DOHH2 (cell line): ENCODE measurements around the gene PAPPA2.
"Not testable (repeated sequence)": the region's sequence is repeated elsewhere in the genome, so short reads cannot be mapped to it uniquely, and the experiment has no call there.

ENCODE experiments used
- H3F3A ChIP-seq: fragments of 200-600 bp; sonication (generic), shearing (Covaris generic); 2 replicates; pipeline ENCODE4 v1.6.0; 2016; ENCODE audit warnings: antibody characterized with exemption, mild to moderate bottlenecking; ENCODE audit not compliant: control insufficient read depth, insufficient read depth
- H3K27ac ChIP-seq: fragments of 200-600 bp; sonication (generic); 2 replicates; pipeline ENCODE4 v1.5.1; 2014; ENCODE audit warnings: low read depth, mild to moderate bottlenecking, low read length, moderate library complexity
- H3K27me3 ChIP-seq: fragments of 200-600 bp; sonication (generic); 2 replicates; pipeline ENCODE4 v1.6.1; 2014; ENCODE audit warnings: mild to moderate bottlenecking, low read length, mixed read lengths; ENCODE audit not compliant: control insufficient read depth
- H3K36me3 ChIP-seq: fragments of 200-600 bp; sonication (generic); 2 replicates; pipeline ENCODE4 v1.6.1; 2014; ENCODE audit warnings: mild to moderate bottlenecking, low read length, moderate library complexity, mixed read lengths; ENCODE audit not compliant: control insufficient read depth
- H3K4me1 ChIP-seq: fragments of 200-600 bp; sonication (generic); 2 replicates; pipeline ENCODE4 v1.6.1; 2014; ENCODE audit warnings: mild to moderate bottlenecking, low read length, mixed read lengths; ENCODE audit not compliant: control insufficient read depth
- H3K4me2 ChIP-seq: fragments of 200-600 bp; sonication (generic); 2 replicates; pipeline ENCODE4 v1.6.0; 2014; ENCODE audit warnings: mild to moderate bottlenecking, low read length, moderate library complexity
- H3K4me3 ChIP-seq: fragments of 200-600 bp; sonication (generic); 2 replicates; pipeline ENCODE4 v1.5.1; 2014; ENCODE audit warnings: mild to moderate bottlenecking, low read length, mixed read lengths
- H3K79me2 ChIP-seq: fragments of 200-600 bp; sonication (generic); 2 replicates; pipeline ENCODE4 v1.6.1; 2014; ENCODE audit warnings: mild to moderate bottlenecking, low read length, mixed read lengths; ENCODE audit not compliant: control insufficient read depth
- H3K9me2 ChIP-seq: fragments of 200-600 bp; sonication (generic); replicated peaks from 2 replicates; pipeline ENCODE4 v1.6.1; 2014; ENCODE audit warnings: mild to moderate bottlenecking, low read length, mixed read lengths; ENCODE audit not compliant: control insufficient read depth
- H3K9me3 ChIP-seq: fragments of 200-600 bp; sonication (generic); 2 replicates; pipeline ENCODE4 v1.6.1; 2014; ENCODE audit warnings: antibody characterized with exemption, low read length, mixed read lengths; ENCODE audit not compliant: control insufficient read depth, insufficient read depth
- H4K20me1 ChIP-seq: fragments of 200-600 bp; sonication (generic); 2 replicates; pipeline ENCODE4 v1.6.0; 2014; ENCODE audit warnings: low read depth, mild to moderate bottlenecking, antibody characterized with exemption, low read length, moderate library complexity; ENCODE audit not compliant: control insufficient read depth, insufficient read depth
- EZH2phosphoT487 ChIP-seq: fragments of 200-600 bp; sonication (generic); IDR thresholded peaks from 2 replicates; pipeline ENCODE4 v1.6.1; 2017; ENCODE audit warnings: borderline replicate concordance, mild to moderate bottlenecking, antibody characterized with exemption, low read length, moderate library complexity, mixed read lengths
- TF ChIP-seq, protein P1 (sequence below): fragments of 200-600 bp; sonication (generic); IDR thresholded peaks from one replicate; pipeline ENCODE4 v1.5.1; 2014; ENCODE audit warnings: antibody characterized with exemption, mild to moderate bottlenecking, low read depth, low read length; ENCODE audit not compliant: poor library complexity, severe bottlenecking

The PAPPA2 gene, protein sequence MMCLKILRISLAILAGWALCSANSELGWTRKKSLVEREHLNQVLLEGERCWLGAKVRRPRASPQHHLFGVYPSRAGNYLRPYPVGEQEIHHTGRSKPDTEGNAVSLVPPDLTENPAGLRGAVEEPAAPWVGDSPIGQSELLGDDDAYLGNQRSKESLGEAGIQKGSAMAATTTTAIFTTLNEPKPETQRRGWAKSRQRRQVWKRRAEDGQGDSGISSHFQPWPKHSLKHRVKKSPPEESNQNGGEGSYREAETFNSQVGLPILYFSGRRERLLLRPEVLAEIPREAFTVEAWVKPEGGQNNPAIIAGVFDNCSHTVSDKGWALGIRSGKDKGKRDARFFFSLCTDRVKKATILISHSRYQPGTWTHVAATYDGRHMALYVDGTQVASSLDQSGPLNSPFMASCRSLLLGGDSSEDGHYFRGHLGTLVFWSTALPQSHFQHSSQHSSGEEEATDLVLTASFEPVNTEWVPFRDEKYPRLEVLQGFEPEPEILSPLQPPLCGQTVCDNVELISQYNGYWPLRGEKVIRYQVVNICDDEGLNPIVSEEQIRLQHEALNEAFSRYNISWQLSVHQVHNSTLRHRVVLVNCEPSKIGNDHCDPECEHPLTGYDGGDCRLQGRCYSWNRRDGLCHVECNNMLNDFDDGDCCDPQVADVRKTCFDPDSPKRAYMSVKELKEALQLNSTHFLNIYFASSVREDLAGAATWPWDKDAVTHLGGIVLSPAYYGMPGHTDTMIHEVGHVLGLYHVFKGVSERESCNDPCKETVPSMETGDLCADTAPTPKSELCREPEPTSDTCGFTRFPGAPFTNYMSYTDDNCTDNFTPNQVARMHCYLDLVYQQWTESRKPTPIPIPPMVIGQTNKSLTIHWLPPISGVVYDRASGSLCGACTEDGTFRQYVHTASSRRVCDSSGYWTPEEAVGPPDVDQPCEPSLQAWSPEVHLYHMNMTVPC (N-terminal part only)

DNA sequence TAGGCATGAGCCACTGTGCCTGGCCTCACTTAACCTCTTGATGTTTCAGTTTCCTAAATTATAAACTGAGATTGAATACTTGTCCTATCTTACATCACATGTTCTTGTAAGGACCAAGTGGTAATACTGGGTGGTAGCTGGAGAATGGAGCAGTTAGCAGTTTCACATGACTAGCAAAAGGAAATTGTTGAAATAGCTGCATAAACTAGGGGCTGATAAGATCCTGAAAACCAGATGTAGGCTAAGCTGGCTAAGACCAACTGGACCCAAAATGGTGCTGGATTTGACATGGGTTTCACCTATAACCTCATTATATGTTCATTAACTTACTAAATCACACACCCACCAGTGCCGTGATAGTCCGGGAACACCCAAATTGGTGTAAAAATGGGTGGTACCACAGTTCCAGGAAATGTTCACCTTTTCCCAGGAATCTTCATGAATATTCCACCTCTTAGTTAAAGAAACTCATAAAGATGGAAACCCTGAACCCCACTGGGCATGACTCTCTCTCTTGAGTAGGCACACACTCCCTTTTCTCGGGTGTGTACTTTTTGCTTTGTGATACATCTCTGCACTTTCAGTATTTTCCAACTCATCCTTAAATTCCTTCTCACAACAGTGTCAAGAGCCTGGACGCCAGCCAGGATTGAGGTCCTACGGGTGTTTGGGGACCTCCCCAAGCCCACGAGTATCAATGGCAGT is at the start of gene PAPPA2:
TSS of gene PAPPA2 (plus strand) at position 502 of the 705 bp plus-strand sequence. CDS start 93,148 bp downstream, outside the sequence.
- TF ChIP-seq, protein P1, sequence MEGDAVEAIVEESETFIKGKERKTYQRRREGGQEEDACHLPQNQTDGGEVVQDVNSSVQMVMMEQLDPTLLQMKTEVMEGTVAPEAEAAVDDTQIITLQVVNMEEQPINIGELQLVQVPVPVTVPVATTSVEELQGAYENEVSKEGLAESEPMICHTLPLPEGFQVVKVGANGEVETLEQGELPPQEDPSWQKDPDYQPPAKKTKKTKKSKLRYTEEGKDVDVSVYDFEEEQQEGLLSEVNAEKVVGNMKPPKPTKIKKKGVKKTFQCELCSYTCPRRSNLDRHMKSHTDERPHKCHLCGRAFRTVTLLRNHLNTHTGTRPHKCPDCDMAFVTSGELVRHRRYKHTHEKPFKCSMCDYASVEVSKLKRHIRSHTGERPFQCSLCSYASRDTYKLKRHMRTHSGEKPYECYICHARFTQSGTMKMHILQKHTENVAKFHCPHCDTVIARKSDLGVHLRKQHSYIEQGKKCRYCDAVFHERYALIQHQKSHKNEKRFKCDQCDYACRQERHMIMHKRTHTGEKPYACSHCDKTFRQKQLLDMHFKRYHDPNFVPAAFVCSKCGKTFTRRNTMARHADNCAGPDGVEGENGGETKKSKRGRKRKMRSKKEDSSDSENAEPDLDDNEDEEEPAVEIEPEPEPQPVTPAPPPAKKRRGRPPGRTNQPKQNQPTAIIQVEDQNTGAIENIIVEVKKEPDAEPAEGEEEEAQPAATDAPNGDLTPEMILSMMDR = no peak
- no peak for TF ChIP-seq EZH2phosphoT487
- Histone ChIP-seq H3F3A (no peaks in the 10 kb centered on the region), H3K27ac (no peak within 1 kb of the TSS), H3K27me3 (no peaks in the 10 kb centered on the region), H3K4me2 (no peak within 1 kb of the TSS), H3K79me2 (no peaks in the 10 kb centered on the region), H3K9me2 (no peaks in the 10 kb centered on the region), H3K4me3 (no peak within 1 kb of the TSS), H4K20me1 (no peaks in the 10 kb centered on the region), H3K9me3 (no peaks in the 10 kb centered on the region), H3K4me1 (no peaks in the 10 kb centered on the region), H3K36me3 (no peaks in the 10 kb centered on the region)

DNA sequence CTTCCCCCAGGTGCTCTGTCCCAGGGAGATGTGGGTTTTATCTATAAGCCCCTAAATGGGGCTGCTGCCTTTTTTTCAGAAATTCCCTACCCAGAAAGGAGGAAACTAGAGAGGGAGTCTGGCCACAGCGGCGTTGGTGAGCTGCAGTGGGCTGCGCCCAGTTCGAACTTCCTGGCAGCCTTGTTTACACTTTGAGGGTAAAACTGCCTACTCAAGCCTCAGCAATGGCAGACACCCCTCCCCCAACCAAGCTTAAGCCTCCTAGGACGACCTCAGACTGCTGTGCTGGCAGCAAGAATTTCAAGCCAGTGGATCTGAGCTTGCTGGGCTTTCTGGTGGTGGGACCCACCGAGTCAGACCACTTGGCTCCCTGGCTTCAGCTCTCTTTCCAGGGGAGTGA is 46.2 kb upstream of the PAPPA2 start:
- H3K79me2 ChIP-seq = no peaks in the 10 kb centered on the region
- no peak for TF ChIP-seq EZH2phosphoT487
- TF ChIP-seq, protein P1 = no peak
- H3K9me3 ChIP-seq = no peaks in the 10 kb centered on the region
- H3K4me1 ChIP-seq = no peaks in the 10 kb centered on the region
- H3K36me3 ChIP-seq = no peaks in the 10 kb centered on the region
- H3K4me2 ChIP-seq = no peak overlapping the region
- H3F3A ChIP-seq = no peaks in the 10 kb centered on the region
- no peaks in the 10 kb centered on the region for H4K20me1 ChIP-seq
- no peak overlapping the region for H3K27ac ChIP-seq
- H3K9me2 ChIP-seq = no peaks in the 10 kb centered on the region
- no peak overlapping the region for H3K4me3 ChIP-seq
- H3K27me3 ChIP-seq = no peaks in the 10 kb centered on the region; the same call in 1 of the 2 replicates

DNA sequence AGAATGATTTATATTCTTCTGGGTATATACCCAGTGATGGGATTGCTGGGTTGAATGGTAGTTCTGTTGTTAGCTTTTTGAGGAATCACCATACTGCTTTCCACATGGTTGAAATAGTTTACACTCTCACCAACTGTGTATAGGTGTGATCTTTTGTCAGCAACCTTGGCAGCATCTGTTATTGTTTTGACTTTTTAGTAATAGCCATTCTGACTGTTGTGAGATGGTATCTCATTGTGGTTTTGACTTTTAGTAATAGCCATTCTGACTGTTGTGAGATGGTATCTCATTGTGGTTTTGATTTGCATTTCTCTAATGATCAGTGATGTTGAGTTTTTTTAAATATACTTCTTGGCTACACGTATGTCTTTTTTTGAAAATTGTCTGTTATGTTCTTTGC is 43.4 kb upstream of the PAPPA2 start:
- H3K4me3 ChIP-seq, H3K36me3 ChIP-seq, H3F3A ChIP-seq, H3K4me2 ChIP-seq, H3K9me2 ChIP-seq, H3K27me3 ChIP-seq, H3K79me2 ChIP-seq, H4K20me1 ChIP-seq, H3K4me1 ChIP-seq, H3K9me3 ChIP-seq, H3K27ac ChIP-seq: not testable (repeated sequence)
